Mesothelial cell of epicardium (in vitro differentiated cells): ENCODE measurements around the gene SNED1. TPM values are rescaled to one million over a fixed set of nuclear protein-coding genes. Genes with fewer than 3 reads are reported as not detected.

ENCODE experiments used
- DNase-seq, 2 experiments: peaks; one replicate each; pipeline ENCODE4 v3.0.0; 2021; ENCODE audit warnings: low spot score in 2 of 2; ENCODE audit not compliant: unreplicated experiment in 2 of 2
- H3K27ac Mint-ChIP-seq: 2 replicates; pipeline ENCODE4 v1.8.0; 2021; ENCODE audit warnings: mixed read lengths
- H3K27me3 Mint-ChIP-seq: 2 replicates; pipeline ENCODE4 v1.8.0; 2021; ENCODE audit warnings: low read depth, mixed read lengths
- H3K36me3 Mint-ChIP-seq: 2 replicates; pipeline ENCODE4 v1.8.0; 2021; ENCODE audit warnings: mixed read lengths
- H3K4me1 Mint-ChIP-seq: 2 replicates; pipeline ENCODE4 v1.8.0; 2021; ENCODE audit warnings: mixed read lengths
- H3K4me3 Mint-ChIP-seq: 2 replicates; pipeline ENCODE4 v1.8.0; 2021; ENCODE audit warnings: mild to moderate bottlenecking, moderate library complexity, mixed read lengths
- H3K9me3 Mint-ChIP-seq: 2 replicates; pipeline ENCODE4 v1.8.0; 2021; ENCODE audit warnings: mixed read lengths
- total RNA-seq: library from RNA; stranded (reverse); gene quantifications from 3 replicates; pipeline ENCODE4 v1.2.1, GENCODE V29; 2021
- TF ChIP-seq, protein P1 (sequence below): fragments of 200-600 bp; sonication (generic); IDR thresholded peaks from one replicate; pipeline ENCODE4 v1.5.0; 2021; ENCODE audit warnings: antibody characterized with exemption; ENCODE audit not compliant: unreplicated experiment

SNED1 gene
- total RNA-seq, 1 donor from 2014 or later = 9.4 TPM

- TF ChIP-seq, protein P1, sequence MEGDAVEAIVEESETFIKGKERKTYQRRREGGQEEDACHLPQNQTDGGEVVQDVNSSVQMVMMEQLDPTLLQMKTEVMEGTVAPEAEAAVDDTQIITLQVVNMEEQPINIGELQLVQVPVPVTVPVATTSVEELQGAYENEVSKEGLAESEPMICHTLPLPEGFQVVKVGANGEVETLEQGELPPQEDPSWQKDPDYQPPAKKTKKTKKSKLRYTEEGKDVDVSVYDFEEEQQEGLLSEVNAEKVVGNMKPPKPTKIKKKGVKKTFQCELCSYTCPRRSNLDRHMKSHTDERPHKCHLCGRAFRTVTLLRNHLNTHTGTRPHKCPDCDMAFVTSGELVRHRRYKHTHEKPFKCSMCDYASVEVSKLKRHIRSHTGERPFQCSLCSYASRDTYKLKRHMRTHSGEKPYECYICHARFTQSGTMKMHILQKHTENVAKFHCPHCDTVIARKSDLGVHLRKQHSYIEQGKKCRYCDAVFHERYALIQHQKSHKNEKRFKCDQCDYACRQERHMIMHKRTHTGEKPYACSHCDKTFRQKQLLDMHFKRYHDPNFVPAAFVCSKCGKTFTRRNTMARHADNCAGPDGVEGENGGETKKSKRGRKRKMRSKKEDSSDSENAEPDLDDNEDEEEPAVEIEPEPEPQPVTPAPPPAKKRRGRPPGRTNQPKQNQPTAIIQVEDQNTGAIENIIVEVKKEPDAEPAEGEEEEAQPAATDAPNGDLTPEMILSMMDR = no peak
- H3K4me3 Mint-ChIP-seq = no peak overlapping the region
- peaks cover 6% of the 10 kb centered on the region for H3K9me3 Mint-ChIP-seq
- DNase-seq = no peak
- no peak overlapping the region for H3K27ac Mint-ChIP-seq
- no peaks in the 10 kb centered on the region for H3K4me1 Mint-ChIP-seq
- H3K27me3 Mint-ChIP-seq = peaks cover 30% of the 10 kb centered on the region
- no peaks in the 10 kb centered on the region for H3K36me3 Mint-ChIP-seq
Observed at GRCh38 chr2:241050624-241051577, 52.5 kb downstream of the SNED1 start.

- Mint-ChIP-seq H3K4me3 (no peak overlapping the region), H3K36me3 (no peaks in the 10 kb centered on the region), H3K9me3 (no peaks in the 10 kb centered on the region), H3K27me3 (peaks cover 31% of the 10 kb centered on the region), H3K27ac (no peak overlapping the region), H3K4me1 (no peaks in the 10 kb centered on the region)
- DNase-seq = no peak
- TF ChIP-seq, protein P1 = no peak
Observed at GRCh38 chr2:241051578-241052487, 53.4 kb downstream of the SNED1 start.

DNA sequence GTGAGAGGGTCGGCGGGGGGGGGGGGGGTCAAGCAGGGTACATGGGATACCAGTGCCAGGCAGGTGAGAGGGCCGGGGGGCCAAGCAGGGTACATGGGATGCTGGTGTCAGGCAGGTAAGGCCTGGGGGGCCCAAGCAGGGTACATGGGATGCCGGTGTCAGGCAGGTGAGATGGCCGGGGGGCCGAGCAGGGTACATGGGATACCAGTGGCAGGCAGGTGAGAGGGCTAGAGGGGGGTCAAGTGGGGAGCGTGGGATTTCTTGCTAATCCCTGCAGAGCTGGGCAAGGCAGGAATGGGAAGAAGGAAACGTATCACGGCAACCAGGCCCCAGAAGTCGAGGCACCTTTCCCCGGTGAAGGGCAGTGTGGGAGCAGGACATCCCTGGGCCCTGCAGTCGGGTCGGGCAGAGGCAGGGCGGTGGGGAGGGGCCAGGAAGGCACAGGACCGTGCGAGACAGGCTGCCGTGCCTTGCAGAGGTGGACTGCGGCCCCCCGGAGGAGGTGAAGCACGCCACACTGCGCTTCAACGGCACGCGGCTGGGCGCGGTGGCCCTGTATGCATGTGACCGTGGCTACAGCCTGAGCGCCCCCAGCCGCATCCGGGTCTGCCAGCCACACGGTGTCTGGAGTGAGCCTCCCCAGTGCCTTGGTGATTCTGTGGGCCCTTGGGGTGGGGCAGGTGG lies 54.4 kb downstream of the SNED1 start:
- Mint-ChIP-seq H3K27ac (no peak overlapping the region), H3K4me3 (no peak overlapping the region), H3K27me3 (peaks cover 31% of the 10 kb centered on the region), H3K9me3 (no peaks in the 10 kb centered on the region), H3K36me3 (no peaks in the 10 kb centered on the region), H3K4me1 (no peaks in the 10 kb centered on the region)
- DNase-seq = no peak
- TF ChIP-seq, protein P1 = no peak

DNA sequence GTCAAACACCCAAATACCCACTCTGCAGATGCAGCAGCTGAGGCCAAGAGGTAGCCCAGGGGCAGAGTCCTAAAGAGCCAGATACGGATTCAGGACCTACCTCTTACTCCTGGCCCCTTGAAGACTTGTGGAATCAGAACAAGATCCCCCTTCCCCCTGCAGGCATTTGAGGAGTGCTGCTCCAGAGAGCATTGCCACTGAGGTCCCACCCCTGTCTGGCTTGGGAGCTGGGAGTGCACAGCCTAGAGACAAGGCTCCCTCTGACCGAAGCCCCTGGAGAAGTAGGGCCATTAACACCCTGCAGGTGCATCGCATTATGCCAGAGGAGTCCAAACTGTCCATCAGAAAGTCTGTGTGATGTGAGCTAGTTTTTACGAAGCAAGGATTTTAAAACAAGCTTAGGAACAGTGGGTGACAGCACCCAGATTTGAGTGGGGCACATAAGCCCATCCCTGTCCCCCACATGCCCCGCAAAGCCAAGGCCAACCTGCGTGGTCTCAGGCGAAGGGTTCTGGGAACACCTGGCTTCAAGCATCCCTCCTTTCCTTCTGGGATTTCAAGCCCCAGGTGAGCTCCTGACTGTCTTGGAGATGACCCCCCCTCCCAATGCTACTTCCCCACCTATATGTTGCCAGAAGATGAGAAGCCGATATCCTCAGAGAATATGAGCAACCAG lies 55.3 kb downstream of the SNED1 start:
- H3K9me3 Mint-ChIP-seq = no peaks in the 10 kb centered on the region
- DNase-seq = no peak
- no peaks in the 10 kb centered on the region for H3K4me1 Mint-ChIP-seq
- no peak overlapping the region for H3K4me3 Mint-ChIP-seq
- TF ChIP-seq, protein P1 = no peak
- H3K27ac Mint-ChIP-seq = no peak overlapping the region
- H3K36me3 Mint-ChIP-seq = no peaks in the 10 kb centered on the region
- H3K27me3 Mint-ChIP-seq = peaks cover 29% of the 10 kb centered on the region

GRCh38 chr2:241061275-241061674 lies 62.9 kb downstream of the SNED1 start:
- peaks cover 8% of the 10 kb centered on the region for H3K9me3 Mint-ChIP-seq
- peaks cover 20% of the 10 kb centered on the region for H3K27me3 Mint-ChIP-seq
- peaks cover 4% of the 10 kb centered on the region for H3K4me1 Mint-ChIP-seq
- H3K4me3 Mint-ChIP-seq = no peak overlapping the region
- no peaks in the 10 kb centered on the region for H3K36me3 Mint-ChIP-seq
- no peak overlapping the region for H3K27ac Mint-ChIP-seq
- TF ChIP-seq, protein P1 = no peak
- DNase-seq = no peak
